SIG-M5 treated with dmso at 0.1 percent for 504 hours (cell line): ENCODE data around the gene KRTAP26-1.

Experiments
- DNase-seq: peaks from one replicate; lab custom pipeline; 2025; ENCODE audit not compliant: unreplicated experiment; lab: John Stamatoyannopoulos, UW

KRTAP26-1 gene

DNA sequence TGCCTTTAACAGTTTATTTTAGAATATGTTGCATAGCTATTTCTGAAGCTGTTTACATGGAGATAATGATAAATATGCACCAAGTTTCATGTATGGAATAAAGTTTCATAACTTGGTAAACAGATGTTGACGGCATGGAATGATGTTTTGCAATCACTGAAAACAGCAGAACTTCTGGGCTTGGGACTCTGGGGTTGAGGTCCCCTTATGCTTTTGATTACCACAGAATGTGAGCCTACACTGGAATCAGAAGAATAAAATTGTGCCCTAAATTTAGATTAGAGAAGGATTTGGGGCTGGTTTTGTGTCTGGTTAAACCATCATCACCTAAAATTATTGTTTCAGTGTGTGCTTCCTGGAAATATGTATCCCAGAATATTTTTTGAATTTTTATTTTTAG, 48.5 kb downstream of the KRTAP26-1 start:
- DNase-seq: no peak

DNA sequence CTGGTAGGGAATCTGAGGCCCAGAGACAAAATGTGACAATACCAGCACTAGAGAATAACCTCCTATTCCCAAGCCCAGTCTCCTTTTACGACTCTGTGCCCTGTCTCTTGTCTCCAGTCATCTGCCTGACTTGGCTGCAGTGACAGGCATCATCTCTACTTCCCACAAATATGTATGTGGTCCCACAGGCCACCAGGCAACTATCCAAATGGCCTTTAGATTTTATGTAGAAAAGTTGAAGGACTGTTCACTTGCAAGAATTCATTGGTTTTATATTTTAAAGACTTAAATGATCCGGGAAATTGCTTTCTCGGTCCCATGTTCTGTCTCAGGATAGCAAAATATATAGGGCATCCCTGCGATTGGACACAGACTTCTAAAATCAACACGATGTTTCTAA, 49.0 kb downstream of the KRTAP26-1 start:
- no peak for DNase-seq

DNA sequence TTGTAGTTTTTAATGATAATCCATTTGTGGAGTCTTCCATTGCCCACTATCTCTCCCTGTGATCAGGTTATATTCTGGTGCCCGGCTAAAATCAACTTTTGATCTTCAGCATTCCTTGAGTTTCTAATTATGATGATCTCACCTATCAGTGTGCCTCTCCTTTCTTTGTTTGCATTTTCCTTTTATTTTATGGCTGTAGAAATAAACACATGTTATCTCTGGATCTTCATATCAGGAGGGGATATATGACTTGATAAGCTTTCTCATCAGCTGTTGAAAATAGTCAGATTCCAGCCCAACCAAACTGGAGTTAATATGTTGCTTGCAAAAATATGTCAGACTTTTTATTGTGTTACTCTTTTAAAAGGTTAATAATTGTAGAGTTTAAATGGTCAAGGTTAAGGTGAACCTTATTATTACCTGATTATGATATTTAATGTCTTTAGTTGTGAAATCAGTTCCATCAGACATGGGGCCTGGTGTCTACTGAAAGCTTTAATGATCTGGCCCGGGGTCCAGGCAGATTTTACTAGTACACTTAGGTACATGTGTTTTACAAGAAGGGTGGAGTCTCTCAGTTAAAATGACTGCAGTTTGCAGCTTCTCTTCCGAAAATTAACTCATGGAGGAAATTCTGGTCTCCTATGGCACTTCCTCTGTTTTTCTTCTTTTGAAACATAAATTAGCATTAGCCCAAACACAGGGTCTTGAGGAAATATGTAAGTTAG, 50.1 kb downstream of the KRTAP26-1 start:
- no peak for DNase-seq
